ENCODE results near the gene SRL.

DNA sequence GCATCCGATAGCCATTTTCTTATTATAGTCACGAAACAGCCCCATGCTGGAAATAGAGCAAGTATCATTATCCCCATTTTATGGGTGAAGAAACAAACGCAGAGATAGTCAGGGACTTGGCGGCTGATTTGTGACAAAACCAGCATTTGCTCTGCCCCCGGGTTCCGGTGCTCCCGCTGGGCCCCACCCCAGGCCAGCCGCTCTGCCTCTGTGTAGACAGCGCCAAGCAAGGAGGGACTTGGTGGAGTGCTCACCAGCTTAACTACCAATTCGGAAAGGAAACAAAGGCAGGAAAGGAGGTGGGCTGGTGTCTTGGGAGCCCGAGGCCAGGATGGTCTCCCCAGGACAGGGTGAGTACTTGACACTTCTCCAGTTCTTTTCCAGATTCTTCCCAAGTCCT lies 10.0 kb downstream of the SRL start:
- no peak for TF ChIP-seq CTCF (IDR thresholded peaks at IDR 0.05)
- TF ChIP-seq EZH2 (IDR thresholded peaks at IDR 0.05; ENCODE audit: borderline replicate concordance, insufficient read depth, low read depth, low read length, poor library complexity, severe bottlenecking), result no peak
